ENCODE measurements around the gene PNLIPRP3. TPM values are rescaled to one million over a fixed set of nuclear protein-coding genes. Genes with fewer than 3 reads are reported as not detected.

Gene PNLIPRP3
- total and polyA plus RNA-seq, 9 of the 15 experiments (the other 6 are each of a cell fraction or from before 2014, with no cell fraction given), result not detected

- DNase-seq (ENCODE audit: extremely low read depth in 1 of 4, low spot score in 3 of 4) (no peak), FAIRE-seq (no peak), ATAC-seq (no peak)
- Histone ChIP-seq H2AFZ (ENCODE audit: low read depth, low read length) (no peak overlapping the region), H3K4me3 (no peak overlapping the region), H3K27me3 (ENCODE audit: control insufficient read depth in 2 of 2, insufficient read depth in 2 of 2, low read length in 2 of 2) (no peaks in the 10 kb centered on the region), H3K9ac (ENCODE audit: insufficient read depth in 1 of 2, low read depth in 2 of 2, low read length in 2 of 2) (no peak overlapping the region), H3K9me3 (replicated peaks; ENCODE audit: control insufficient read depth, insufficient read depth, low read depth, low read length) (no peaks in the 10 kb centered on the region), H3K4me2 (ENCODE audit: insufficient read depth, low read length) (no peak overlapping the region), H3K79me2 (ENCODE audit: control insufficient read depth, insufficient read depth, low read length) (no peaks in the 10 kb centered on the region), H3K36me3 (ENCODE audit: control insufficient read depth, insufficient read depth, low read length) (no peaks in the 10 kb centered on the region), H3K4me1 (replicated peaks in 1 of 2; ENCODE audit: control insufficient read depth in 2 of 2, insufficient read depth in 2 of 2, low read length in 2 of 2) (no peaks in the 10 kb centered on the region), H3K27ac (ENCODE audit: extremely low read depth, low read depth, low read length) (no peak overlapping the region), H4K20me1 (replicated peaks; ENCODE audit: control insufficient read depth, insufficient read depth, low read length) (no peaks in the 10 kb centered on the region), H3K9me1 (ENCODE audit: control insufficient read depth, insufficient read depth, low read length) (no peaks in the 10 kb centered on the region)
- CTCF ChIA-PET (ENCODE audit: low intra/inter-chr PET ratio), result no interaction called here
- in situ Hi-C loops (cut with MboI), result no loop called here
- intact Hi-C loops (cut with micrococcal nuclease), result no loop called here
- no TSS peak for BruUV-seq (replicated peaks)
- WGBS (ENCODE audit: insufficient coverage, low coverage, missing lambda C conversion rate), result 0% methylated on average over 2 of the region's 2 CpGs
- no peak for TF ChIP-seq POLR2AphosphoS5 (IDR thresholded peaks at IDR 0.05; ENCODE audit: control insufficient read depth, insufficient read depth, low read depth, low read length)
- no peak for TF ChIP-seq ELF1 (tag; IDR thresholded peaks at IDR 0.05)
- no peak for TF ChIP-seq PCBP2 (IDR thresholded peaks at IDR 0.05; ENCODE audit: low read depth, low read length, poor library complexity, severe bottlenecking)
- TF ChIP-seq ZNF785 (CRISPR knock-in tag; IDR thresholded peaks at IDR 0.05), result no peak
- no peak for TF ChIP-seq ZBTB33 (CRISPR knock-in tag; IDR thresholded peaks at IDR 0.05)
- TF ChIP-seq NFRKB (IDR thresholded peaks at IDR 0.05; ENCODE audit: low read depth), result no peak
- TF ChIP-seq ZNF395 (CRISPR knock-in tag; IDR thresholded peaks at IDR 0.05), result no peak
- POLR2A ChIA-PET, result no interaction called here
Measured at GRCh38 chr10:116417821-116418220, 9.8 kb upstream of the PNLIPRP3 start.

All from K562 (cell line).